B cell (primary cell): ENCODE results near the gene PAK2. TPM values are rescaled to one million over a fixed set of nuclear protein-coding genes. Genes with fewer than 3 reads are reported as not detected.
"Not testable (repeated sequence)": the region's sequence is repeated elsewhere in the genome, so short reads cannot be mapped to it uniquely, and the experiment has no call there.

Experiments used
- ATAC-seq: fragments of 200-7000 bp; cut with Tn5 transposase; one replicate; pipeline ENCODE4 v1.10.0; 2021; ENCODE audit warnings: low read depth, mild to moderate bottlenecking, moderate number of reproducible peaks, moderate library complexity
- CTCF ChIA-PET: fragments of 350-600 bp; sonication (Branson Sonifier 250); formaldehyde crosslinking; loops from one replicate; lab custom pipeline; 2021; ENCODE audit warnings: antibody characterized with exemption, inconsistent platforms; lab: Charles Lee
- POLR2A ChIA-PET: fragments of 350-600 bp; sonication (Branson Sonifier 250); formaldehyde crosslinking; loops from one replicate; lab custom pipeline; 2021; ENCODE audit warnings: antibody characterized with exemption; lab: Charles Lee
- DNase-seq: peaks from one replicate; pipeline ENCODE4 v3.0.0; 2013
- H2AFZ ChIP-seq: 2 replicates; pipeline ENCODE4 v1.6.1; 2012; ENCODE audit warnings: mild to moderate bottlenecking, low read depth, low read length; ENCODE audit not compliant: insufficient read depth, poor library complexity, severe bottlenecking
- H3K27ac ChIP-seq, 2 donors: 1 replicate in 1 of 2; 2 replicates in 1 of 2; pipeline ENCODE4 v1.5.1; 2012 to 2013; ENCODE audit warnings: low read length in 2 of 2, mild to moderate bottlenecking in 2 of 2, moderate library complexity in 1 of 2
- H3K27me3 ChIP-seq, 4 experiments: fragments of 200-600 bp in 1 of 4; sonication (generic) in 1 of 4; replicated peaks in 1 of 4; 1 replicate in 2 of 4; 2 replicates in 2 of 4; pipeline versions ENCODE4 v1.6.1 to v1.7.0; 2013 to 2016; ENCODE audit warnings: low read length in 3 of 4, mild to moderate bottlenecking in 2 of 4, mixed read lengths in 1 of 4, moderate library complexity in 1 of 4; ENCODE audit not compliant: insufficient read depth in 4 of 4, control insufficient read depth in 3 of 4; ENCODE audit errors: control extremely low read depth in 1 of 4
- H3K36me3 ChIP-seq, 2 experiments: replicated peaks in 1 of 2; 1 replicate in 1 of 2; 2 replicates in 1 of 2; pipeline versions ENCODE4 v1.6.1 to v1.7.1; 2013; ENCODE audit warnings: low read length in 1 of 2; ENCODE audit not compliant: insufficient read depth in 2 of 2, control insufficient read depth in 1 of 2; ENCODE audit errors: control extremely low read depth in 1 of 2, extremely low read depth in 1 of 2
- H3K4me1 ChIP-seq, 2 donors: fragments of 200-600 bp in 1 of 2; sonication (generic) in 1 of 2; 1 replicate in 1 of 2; 2 replicates in 1 of 2; pipeline versions ENCODE4 v1.5.1 to v1.6.1; 2013 to 2017; ENCODE audit warnings: low read length in 2 of 2; ENCODE audit not compliant: control insufficient read depth in 2 of 2, insufficient read depth in 2 of 2
- H3K4me2 ChIP-seq: replicated peaks from 2 replicates; pipeline ENCODE3; 2012; ENCODE audit warnings: mild to moderate bottlenecking, low read depth, low read length; ENCODE audit not compliant: poor library complexity, severe bottlenecking
- H3K4me3 ChIP-seq, 5 experiments: fragments of 200-600 bp in 1 of 5; sonication (generic) in 1 of 5; 1 replicate in 3 of 5; 2 replicates in 2 of 5; pipeline versions ENCODE4 v1.5.1 to v1.7.0; 2011 to 2016; ENCODE audit warnings: low read length in 4 of 5, mild to moderate bottlenecking in 4 of 5, low read depth in 2 of 5, control low read depth in 1 of 5, moderate library complexity in 1 of 5; ENCODE audit not compliant: insufficient read depth in 1 of 5; ENCODE audit errors: control extremely low read depth in 1 of 5, extremely low read depth in 1 of 5
- H3K79me2 ChIP-seq: fragments of 200-600 bp; sonication (generic); one replicate; pipeline ENCODE4 v1.6.0; 2016; ENCODE audit warnings: low read length; ENCODE audit not compliant: control insufficient read depth, insufficient read depth
- H3K9ac ChIP-seq: fragments of 200-600 bp; sonication (generic); 2 replicates; pipeline ENCODE4 v1.6.1; 2017; ENCODE audit warnings: mild to moderate bottlenecking, low read length, moderate library complexity
- H3K9me3 ChIP-seq, 3 donors: one replicate each; pipeline versions ENCODE4 v1.6.1 to v1.7.1; 2013; ENCODE audit warnings: low read length in 2 of 3; ENCODE audit not compliant: control insufficient read depth in 2 of 3, insufficient read depth in 1 of 3; ENCODE audit errors: control extremely low read depth in 1 of 3
- H4K20me1 ChIP-seq: 2 replicates; pipeline ENCODE4 v1.6.0; 2012; ENCODE audit warnings: mild to moderate bottlenecking, low read length; ENCODE audit not compliant: insufficient read depth, control insufficient read depth, poor library complexity, severe bottlenecking
- H3K27ac Mint-ChIP-seq: one replicate; pipeline ENCODE4 v1.8.0; 2021; ENCODE audit warnings: mixed read lengths
- H3K27me3 Mint-ChIP-seq: one replicate; pipeline ENCODE4 v1.8.0; 2021; ENCODE audit warnings: mixed read lengths
- H3K4me1 Mint-ChIP-seq: one replicate; pipeline ENCODE4 v1.8.0; 2021; ENCODE audit warnings: mixed read lengths
- H3K4me3 Mint-ChIP-seq: one replicate; pipeline ENCODE4 v1.8.0; 2021; ENCODE audit warnings: mixed read lengths
- H3K9me3 Mint-ChIP-seq: one replicate; pipeline ENCODE4 v1.8.0; 2022; ENCODE audit warnings: mixed read lengths; ENCODE audit not compliant: insufficient read depth
- CTCF ChIP-seq: fragments of 200-600 bp; IDR thresholded peaks from one replicate; pipeline ENCODE4 v1.8.0; 2022; ENCODE audit warnings: antibody characterized with exemption, mild to moderate bottlenecking
- EZH2 ChIP-seq: IDR thresholded peaks from 2 replicates; pipeline ENCODE4 v1.6.1; 2012; ENCODE audit warnings: borderline replicate concordance, low read depth, mild to moderate bottlenecking, moderate library complexity, low read length; ENCODE audit not compliant: insufficient read depth, poor library complexity, severe bottlenecking
- WGBS: methylation state at CpG from one replicate; pipeline ENCODE4 v1.1.5; 2013; ENCODE audit warnings: missing lambda C conversion rate; ENCODE audit not compliant: insufficient coverage; 5-methylcytosine and 5-hydroxymethylcytosine counted together
- intact Hi-C: fragments of 100-400 bp; cut with micrococcal nuclease; formaldehyde crosslinking; loops from one replicate; pipeline ENCODE4 v1.10.0; 2022
- polyA plus RNA-seq: library from polyadenylated mRNA; depleted of rRNA; stranded (reverse); fragments of >200 nt; gene quantifications from 2 replicates; pipeline ENCODE4 v1.2.3, GENCODE V29; 2012
- total RNA-seq, 2 donors: library from RNA; stranded (reverse); fragments of 120-200 nt in 1 of 2; gene quantifications; 1 replicate in 1 of 2; 2 replicates in 1 of 2; pipeline versions ENCODE4 v1.2.3 to v1.2.4, GENCODE V29; 2013 to 2022

Gene PAK2
- total and polyA plus RNA-seq, 2 donors (not counting 1 experiment from before 2014, with no cell fraction given) = 16.4 to 81.7 TPM

GRCh38 chr3:196813903-196814302 lies 74.2 kb downstream of the PAK2 start:
- Histone ChIP-seq H3K9me3 (no peaks in the 10 kb centered on the region), H4K20me1 (no peaks in the 10 kb centered on the region), H3K4me1 (no peaks in the 10 kb centered on the region), H2AFZ (no peak overlapping the region), H3K4me3 (no peak overlapping the region), H3K27ac (no peak overlapping the region), H3K27me3 (no peaks in the 10 kb centered on the region), H3K9ac (no peak overlapping the region), H3K36me3 (peaks cover 14 to 49% of the 10 kb centered on the region in 2 experiments), H3K79me2 (no peaks in the 10 kb centered on the region), H3K4me2 (no peak overlapping the region)
- ChIA-PET POLR2A (no interaction called here), CTCF (interaction anchor here (1.1 kb wide), 1 partner anchor 23 kb away, joined by 3 read pairs; no protein-coding TSS in a partner anchor)
- ATAC-seq (no peak), DNase-seq (no peak)
- Mint-ChIP-seq H3K9me3 (no peaks in the 10 kb centered on the region), H3K27ac (no peak overlapping the region), H3K4me1 (no peaks in the 10 kb centered on the region), H3K4me3 (no peak overlapping the region), H3K27me3 (no peaks in the 10 kb centered on the region)
- no CpG with 5 or more reads among the region's 5 CpGs for WGBS
- no peak for TF ChIP-seq EZH2
- intact Hi-C loops = no loop called here

- no peak for DNase-seq
- H3K27ac Mint-ChIP-seq = no peak overlapping the region
Measured at GRCh38 chr3:196821806-196822355, 82.2 kb downstream of the PAK2 start.

DNA sequence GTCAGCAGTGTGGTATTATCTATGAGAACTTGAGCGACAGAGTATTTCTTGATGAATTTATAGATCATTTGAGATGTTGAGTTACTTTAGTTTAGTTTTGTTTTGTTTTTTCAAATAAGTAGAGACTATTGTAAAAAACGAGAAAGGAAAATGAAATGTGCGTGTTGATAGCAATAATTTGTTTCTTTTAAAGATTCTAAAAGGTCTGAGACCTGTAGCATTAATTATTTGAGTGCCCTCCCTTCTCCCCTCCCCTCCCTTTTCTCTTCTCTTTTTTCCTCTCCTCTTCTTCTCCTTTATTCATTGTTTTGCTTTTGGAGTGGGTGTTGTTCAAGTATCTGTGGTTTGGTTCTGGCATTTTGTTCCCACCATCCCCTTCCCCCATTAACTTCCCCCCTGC lies 90.0 kb downstream of the PAK2 start:
- H3K27ac Mint-ChIP-seq, H3K4me3 Mint-ChIP-seq, H3K4me1 Mint-ChIP-seq, H3K9ac ChIP-seq, H2AFZ ChIP-seq, ATAC-seq, H3K27me3 Mint-ChIP-seq, DNase-seq, H3K27ac ChIP-seq, POLR2A ChIA-PET, H3K27me3 ChIP-seq, H3K79me2 ChIP-seq, H3K9me3 ChIP-seq, H3K9me3 Mint-ChIP-seq, H4K20me1 ChIP-seq, H3K4me2 ChIP-seq, H3K4me1 ChIP-seq, H3K4me3 ChIP-seq: not testable (repeated sequence)
- H3K36me3 ChIP-seq = peaks cover 0 to 37% of the 10 kb centered on the region in 2 experiments
- CTCF ChIA-PET = interaction anchor here (0.6 kb wide), 1 partner anchor 620 kb away, joined by 6 read pairs; no protein-coding TSS in a partner anchor
- WGBS = 100% methylated on average over 1 of the region's 3 CpGs
- intact Hi-C loops = loop anchor here (10.0 kb wide), 1 partner anchor 225 kb away; no protein-coding TSS in a partner anchor

More at GRCh38 chr3:196821806-196822355, 82.2 kb downstream of the PAK2 start:
- H3K4me1 Mint-ChIP-seq = no peaks in the 10 kb centered on the region
- ChIA-PET POLR2A (no interaction called here), CTCF (no interaction called here)
- no peaks in the 10 kb centered on the region for H3K9me3 ChIP-seq
- no peak overlapping the region for H3K4me3 ChIP-seq
- intact Hi-C loops = no loop called here
- TF ChIP-seq EZH2 (no peak), CTCF (no peak)
- ATAC-seq = no peak
- peaks cover 6% of the 10 kb centered on the region for H3K79me2 ChIP-seq
- 96% methylated on average over 3 of the region's 6 CpGs for WGBS
- no peak overlapping the region for H3K4me3 Mint-ChIP-seq
- peaks cover 16 to 60% of the 10 kb centered on the region in 2 experiments for H3K36me3 ChIP-seq
- no peaks in the 10 kb centered on the region for H3K4me1 ChIP-seq
- no peak overlapping the region for H2AFZ ChIP-seq
- no peak overlapping the region for H3K4me2 ChIP-seq
- no peak overlapping the region for H3K27ac ChIP-seq
- H3K27me3 ChIP-seq = no peaks in the 10 kb centered on the region
- no peaks in the 10 kb centered on the region for H4K20me1 ChIP-seq
- H3K9me3 Mint-ChIP-seq = no peaks in the 10 kb centered on the region
- no peaks in the 10 kb centered on the region for H3K27me3 Mint-ChIP-seq
- H3K9ac ChIP-seq = no peak overlapping the region
